HUES6 (cell line): ENCODE results near the gene TAF12.

Experiments used
- H3K27ac ChIP-seq: 2 replicates; pipeline ENCODE4 v1.7.0; 2013; ENCODE audit warnings: low read depth, mild to moderate bottlenecking, low read length, inconsistent platforms
- H3K27me3 ChIP-seq: 2 replicates; pipeline ENCODE4 v1.6.1; 2013; ENCODE audit warnings: low read length; ENCODE audit not compliant: control insufficient read depth, insufficient read depth
- H3K36me3 ChIP-seq: 2 replicates; pipeline ENCODE4 v1.6.1; 2013; ENCODE audit warnings: low read length; ENCODE audit not compliant: control insufficient read depth, insufficient read depth
- H3K4me1 ChIP-seq: 2 replicates; pipeline ENCODE4 v1.6.1; 2013; ENCODE audit warnings: low read length; ENCODE audit not compliant: control insufficient read depth, insufficient read depth
- H3K4me3 ChIP-seq: 2 replicates; pipeline ENCODE4 v1.5.1; 2013; ENCODE audit warnings: low read depth, low read length
- H3K9ac ChIP-seq: one replicate; pipeline ENCODE4 v1.6.1; 2013; ENCODE audit warnings: mild to moderate bottlenecking, low read length
- H3K9me3 ChIP-seq: 2 replicates; pipeline ENCODE4 v1.6.1; 2013; ENCODE audit warnings: low read depth, low read length; ENCODE audit not compliant: control insufficient read depth, insufficient read depth

Gene TAF12

GRCh38 chr1:28560886-28561285 is 82.0 kb downstream of the TAF12 start:
- H3K9ac ChIP-seq: no peak overlapping the region
- H3K27me3 ChIP-seq: no peaks in the 10 kb centered on the region
- H3K27ac ChIP-seq: no peak overlapping the region
- H3K9me3 ChIP-seq: no peaks in the 10 kb centered on the region
- H3K36me3 ChIP-seq: peaks cover 62% of the 10 kb centered on the region
- H3K4me1 ChIP-seq: no peaks in the 10 kb centered on the region
- no peak overlapping the region for H3K4me3 ChIP-seq
